Ovary (tissue), 3 donors: ENCODE results near the gene MAD1L1.

Experiments
- CTCF ChIP-seq, 3 donors: fragments of 450-650 bp in 2 of 3; fragments of 200-600 bp in 1 of 3; IDR thresholded peaks; one replicate each; pipeline versions ENCODE4 v1.5.1 to v1.8.0; 2016 to 2022; ENCODE audit warnings: antibody characterized with exemption in 3 of 3, mild to moderate bottlenecking in 1 of 3
- POLR2A ChIP-seq: fragments of 450-650 bp; IDR thresholded peaks from one replicate; pipeline ENCODE4 v1.6.1; 2017; ENCODE audit warnings: antibody characterized with exemption, mild to moderate bottlenecking, moderate library complexity
- donor health status: DM: no; HTN: no; CAD: no.

- TF ChIP-seq POLR2A (no peak), CTCF (IDR thresholded peaks at IDR 0.05) (no peak)
These were observed 4.4 kb upstream of the MAD1L1 start for GRCh38 chr7:2237109-2237602.
